GM12878 (cell line): ENCODE data around the gene KIFC3. TPM values are rescaled to one million over a fixed set of nuclear protein-coding genes. Genes with fewer than 3 reads are reported as not detected.

ENCODE experiments used
- ATAC-seq: fragments of 200-7000 bp; cut with Tn5 transposase; 3 replicates; pipeline ENCODE4 v1.9.1; 2020; ENCODE audit warnings: mild to moderate bottlenecking, moderate library complexity
- BruUV-seq: library from RNA; stranded (reverse); fragments of 400-500 nt; replicated peaks from 2 replicates; lab custom pipeline; 2021; lab: Mats Ljungman, UMichigan
- CTCF ChIA-PET: fragments of 300-600 bp; sonication (Branson Sonifier 250); formaldehyde crosslinking; extraction: SDS; loops from one replicate; lab custom pipeline; 2021; ENCODE audit warnings: inconsistent platforms; lab: Yijun Ruan, JAX
- POLR2A ChIA-PET: fragments of 350-600 bp; formaldehyde crosslinking; extraction: SDS; loops from one replicate; lab custom pipeline; 2021; ENCODE audit warnings: inconsistent platforms; lab: Charles Lee
- RAD21 ChIA-PET: fragments of 300-600 bp; sonication (Branson Sonifier 250); formaldehyde crosslinking; loops from one replicate; lab custom pipeline; 2023; ENCODE audit warnings: antibody characterized with exemption; ENCODE audit not compliant: unreplicated experiment; lab: Charles Lee
- SMC1A ChIA-PET: fragments of 300-600 bp; sonication (Branson Sonifier 250); formaldehyde crosslinking; loops from one replicate; lab custom pipeline; 2023; ENCODE audit not compliant: unreplicated experiment, uncharacterized antibody; lab: Charles Lee
- DNase-seq: peaks from one replicate; pipeline ENCODE4 v3.0.0-alpha.2; 2011; ENCODE audit warnings: low read depth, low spot score
- FAIRE-seq: peaks from 3 replicates; lab custom pipeline; 2011; peaks lifted over from hg19 to GRCh38; lab: Jason Lieb, UNC
- H2AFZ ChIP-seq: 2 replicates; pipeline ENCODE4 v1.6.0; 2011; ENCODE audit warnings: low read depth, low read length, control low read depth; ENCODE audit not compliant: control insufficient read depth
- H3K27ac ChIP-seq: 2 replicates; pipeline ENCODE4 v1.5.1; 2011; ENCODE audit warnings: control low read depth; ENCODE audit not compliant: control insufficient read depth, insufficient read depth
- H3K27me3 ChIP-seq, 2 experiments: replicated peaks in 1 of 2; 2 replicates each; pipeline versions ENCODE4 v1.6.0 to v1.6.1; 2011; ENCODE audit warnings: low read length in 1 of 2; ENCODE audit not compliant: control insufficient read depth in 2 of 2, insufficient read depth in 2 of 2
- H3K36me3 ChIP-seq, 2 experiments: 2 replicates each; pipeline ENCODE4 v1.5.1; 2011; ENCODE audit warnings: low read length in 1 of 2; ENCODE audit not compliant: control insufficient read depth in 2 of 2, insufficient read depth in 2 of 2
- H3K4me1 ChIP-seq: 2 replicates; pipeline ENCODE4 v1.6.1; 2011; ENCODE audit warnings: mild to moderate bottlenecking, low read length, moderate library complexity, mixed read lengths; ENCODE audit not compliant: control insufficient read depth, insufficient read depth
- H3K4me2 ChIP-seq: 2 replicates; pipeline ENCODE4 v1.6.0; 2011; ENCODE audit warnings: control low read depth; ENCODE audit not compliant: control insufficient read depth, insufficient read depth
- H3K4me3 ChIP-seq: fragments of 200-600 bp; sonication (generic); 2 replicates; pipeline ENCODE4 v1.5.1; 2016
- H3K79me2 ChIP-seq: 2 replicates; pipeline ENCODE4 v1.6.0; 2011; ENCODE audit warnings: low read length; ENCODE audit not compliant: control insufficient read depth, insufficient read depth
- H3K9ac ChIP-seq: 2 replicates; pipeline ENCODE4 v1.8.0; 2011; ENCODE audit warnings: low read length, control low read depth, mixed read lengths; ENCODE audit not compliant: control insufficient read depth, insufficient read depth
- H3K9me3 ChIP-seq: replicated peaks from 3 replicates; pipeline ENCODE4 v1.5.1; 2011; ENCODE audit warnings: mild to moderate bottlenecking, low read length; ENCODE audit not compliant: control insufficient read depth, insufficient read depth
- H4K20me1 ChIP-seq: 2 replicates; pipeline ENCODE4 v1.6.0; 2011; ENCODE audit not compliant: control insufficient read depth, insufficient read depth
- ATF7 ChIP-seq: fragments of 450-650 bp; IDR thresholded peaks from 2 replicates; pipeline ENCODE4 v1.6.1; 2016; ENCODE audit warnings: low read depth, mild to moderate bottlenecking
- BMI1 ChIP-seq: fragments of 450-650 bp; IDR thresholded peaks from 2 replicates; pipeline ENCODE4 v1.6.1; 2016; ENCODE audit warnings: mild to moderate bottlenecking, moderate library complexity, borderline replicate concordance
- BRCA1 ChIP-seq: IDR thresholded peaks from 2 replicates; pipeline ENCODE4 v1.6.1; 2011; ENCODE audit warnings: low read depth, low read length, improper control_type of control experiment
- CREB1 ChIP-seq: IDR thresholded peaks from 2 replicates; pipeline ENCODE4 v1.6.1; 2012; ENCODE audit warnings: low read depth, mild to moderate bottlenecking, inconsistent platforms
- CTCF ChIP-seq, 3 experiments: IDR thresholded peaks in 2 of 3; conservative IDR thresholded peaks in 1 of 3; 2 replicates each; pipeline ENCODE4 v1.5.1; 2011; ENCODE audit warnings: low read depth in 3 of 3, low read length in 3 of 3, mild to moderate bottlenecking in 3 of 3, control low read depth in 2 of 3, moderate library complexity in 2 of 3, inconsistent platforms in 1 of 3, mixed read lengths in 1 of 3; ENCODE audit not compliant: control insufficient read depth in 2 of 3, insufficient read depth in 1 of 3; ENCODE audit errors: extremely low read depth in 1 of 3
- IKZF1 ChIP-seq: fragments of 450-650 bp; conservative IDR thresholded peaks from 2 replicates; pipeline ENCODE4 v1.6.1; 2017; ENCODE audit warnings: antibody characterized with exemption, mild to moderate bottlenecking
- NFYB ChIP-seq: IDR thresholded peaks from 2 replicates; pipeline ENCODE4 v1.6.1; 2011; ENCODE audit warnings: low read depth, mild to moderate bottlenecking, low read length, improper control_type of control experiment, moderate library complexity; ENCODE audit not compliant: insufficient read depth
- PAX8 ChIP-seq: fragments of 450-650 bp; IDR thresholded peaks from 2 replicates; pipeline ENCODE4 v1.6.1; 2017; ENCODE audit warnings: mild to moderate bottlenecking, moderate library complexity
- RAD21 ChIP-seq: IDR thresholded peaks from 2 replicates; pipeline ENCODE4 v1.6.1; 2011; ENCODE audit warnings: mild to moderate bottlenecking, low read depth, low read length, moderate library complexity; ENCODE audit not compliant: insufficient read depth
- RCOR1 ChIP-seq: conservative IDR thresholded peaks from 2 replicates; pipeline ENCODE4 v1.6.1; 2012; ENCODE audit warnings: low read depth, low read length, improper control_type of control experiment
- TAF1 ChIP-seq: IDR thresholded peaks from 2 replicates; pipeline ENCODE4 v1.6.1; 2011; ENCODE audit warnings: mild to moderate bottlenecking, low read depth, low read length, borderline replicate concordance
- TCF7 ChIP-seq: IDR thresholded peaks from 2 replicates; pipeline ENCODE4 v1.6.1; 2014; ENCODE audit warnings: antibody characterized with exemption, borderline replicate concordance
- WGBS: methylation state at CpG from one replicate; pipeline ENCODE4 v1.1.6; 2016; ENCODE audit warnings: low lambda C conversion rate; ENCODE audit not compliant: insufficient replicate concordance, insufficient coverage; ENCODE audit errors: missing lambda C conversion rate; 5-methylcytosine and 5-hydroxymethylcytosine counted together
- in situ Hi-C: fragments of 300-500 bp; cut with MboI; formaldehyde crosslinking; loops from 9 replicates; pipeline ENCODE4 v1.14.3; 2018; ENCODE audit warnings: mixed read lengths
- intact Hi-C: fragments of 100-400 bp; cut with micrococcal nuclease; formaldehyde crosslinking; loops from one replicate; pipeline ENCODE4 v1.14.2; 2022; ENCODE audit not compliant: unreplicated experiment
- polyA plus RNA-seq, 11 experiments: library from polyadenylated mRNA; depleted of rRNA in 4 of 11; unstranded in 6 of 11; stranded (reverse) in 5 of 11; fragments of >200 nt; fragmentation: Nextera tagmentation in 4 of 11; fragmentation: Illumina TruSeq in 1 of 11; extraction: Ambion mirVana in 4 of 11; extraction: Trizol in 1 of 11; gene quantifications; 1 replicate in 1 of 11; 2 replicates in 10 of 11; pipeline versions ENCODE4 v1.2.1 to v1.2.3, GENCODE V29; 2011 to 2016; ENCODE audit warnings: inconsistent platforms in 2 of 11, missing spikeins in 2 of 11, low read depth in 1 of 11
- total RNA-seq, 4 experiments: library from RNA; depleted of rRNA in 3 of 4; stranded (reverse); fragments of >200 nt in 3 of 4; fragmentation: Illumina TruSeq in 1 of 4; extraction: Trizol in 1 of 4; gene quantifications; 2 replicates each; pipeline versions ENCODE4 v1.2.1 to v1.2.3, GENCODE V29; 2013 to 2021
- TF ChIP-seq, protein P1 (sequence below): fragments of 150-350 bp; IDR thresholded peaks from 2 replicates; pipeline ENCODE4 v1.6.1; 2016; ENCODE audit warnings: low read depth, low read length
- TF ChIP-seq, protein P2 (sequence below): fragments of 450-650 bp; IDR thresholded peaks from 2 replicates; pipeline ENCODE4 v1.6.1; 2017; ENCODE audit warnings: mild to moderate bottlenecking, moderate library complexity

Gene KIFC3
- total and polyA plus RNA-seq, 10 of the 15 experiments (the other 5 are each of a cell fraction or from before 2014, with no cell fraction given) = 0.22 to 1.3 (median 0.26) TPM; not detected in 3

DNA sequence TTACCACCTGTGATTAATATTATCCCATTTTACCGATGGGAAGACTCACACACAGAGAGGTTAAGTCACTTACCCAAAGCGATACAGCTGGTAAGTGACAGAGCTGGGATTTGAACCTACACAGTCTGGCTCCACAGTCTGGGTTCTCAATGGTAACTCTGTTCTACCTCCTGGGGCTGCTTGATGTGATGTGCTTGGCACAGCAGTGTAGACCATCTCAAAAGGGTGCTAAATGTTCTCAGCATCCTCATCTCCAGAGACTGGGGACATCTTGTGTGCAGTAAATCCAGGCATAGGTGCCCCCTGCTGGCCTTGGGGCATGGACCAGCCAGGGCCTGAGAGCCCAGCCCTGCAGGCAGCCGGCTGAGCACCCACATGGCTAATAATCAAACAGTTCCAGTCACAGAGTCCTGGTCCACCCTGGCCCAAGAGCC lies 82.1 kb downstream of the KIFC3 start (continued):
- TF ChIP-seq CTCF (IDR thresholded peaks at IDR 0.05 in 2 of 3, conservative IDR thresholded peaks at IDR 0.05 in 1 of 3; ENCODE audit: control insufficient read depth in 2 of 3, extremely low read depth in 1 of 3, insufficient read depth in 1 of 3, low read depth in 3 of 3, low read length in 3 of 3) (peak; percentile 49 to 68 (median 60)), CREB1 (no peak), RAD21 (peak; percentile 60), RCOR1 (no peak), PAX8 (no peak), BRCA1 (no peak), TCF7 (no peak)
- TF ChIP-seq, all 136 proteins: peak for 4

DNA sequence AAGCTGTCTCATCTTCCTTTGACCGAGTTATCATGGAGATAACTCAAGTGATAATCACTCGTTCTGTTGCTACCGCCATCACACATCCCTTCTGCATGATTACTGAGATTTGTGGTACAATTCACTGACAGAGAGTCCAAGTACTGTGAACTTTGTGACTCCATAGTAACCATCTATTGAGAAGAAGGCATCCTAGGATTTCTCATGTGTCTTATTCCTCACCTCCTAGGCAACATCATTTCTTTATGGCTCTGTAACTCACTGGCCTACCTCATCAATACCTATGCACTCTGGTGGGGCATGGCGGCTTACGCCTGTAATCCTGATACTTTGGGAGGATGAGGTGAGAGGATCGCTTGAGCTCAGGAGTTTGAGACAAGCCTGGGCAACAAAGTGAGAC lies 88.2 kb downstream of the KIFC3 start:
- FAIRE-seq (no peak), DNase-seq (no peak), ATAC-seq (no peak)
- intact Hi-C loops = no loop called here
- ChIA-PET CTCF (no interaction called here), POLR2A (no interaction called here), SMC1A (no interaction called here), RAD21 (no interaction called here)
- H3K9me3 ChIP-seq = no peaks in the 10 kb centered on the region
- H2AFZ ChIP-seq = no peak overlapping the region
- H3K79me2 ChIP-seq = no peaks in the 10 kb centered on the region
- no peak overlapping the region for H3K27ac ChIP-seq
- no peak overlapping the region for H3K4me2 ChIP-seq
- no peaks in the 10 kb centered on the region for H3K36me3 ChIP-seq
- no peak overlapping the region for H3K9ac ChIP-seq
- in situ Hi-C loops = no loop called here
- H4K20me1 ChIP-seq = no peaks in the 10 kb centered on the region
- no TSS peak for BruUV-seq
- H3K4me3 ChIP-seq = no peak overlapping the region
- 67% methylated on average over 6 of the region's 6 CpGs for WGBS
- no peaks in the 10 kb centered on the region for H3K4me1 ChIP-seq
- peaks cover 0 to 2% of the 10 kb centered on the region in 2 experiments; a peak in 2 of 4 replicates for H3K27me3 ChIP-seq
- TF ChIP-seq ATF7 (no peak), NFYB (no peak), IKZF1 (no peak), TAF1 (no peak), BMI1 (no peak)
- TF ChIP-seq, protein P1, sequence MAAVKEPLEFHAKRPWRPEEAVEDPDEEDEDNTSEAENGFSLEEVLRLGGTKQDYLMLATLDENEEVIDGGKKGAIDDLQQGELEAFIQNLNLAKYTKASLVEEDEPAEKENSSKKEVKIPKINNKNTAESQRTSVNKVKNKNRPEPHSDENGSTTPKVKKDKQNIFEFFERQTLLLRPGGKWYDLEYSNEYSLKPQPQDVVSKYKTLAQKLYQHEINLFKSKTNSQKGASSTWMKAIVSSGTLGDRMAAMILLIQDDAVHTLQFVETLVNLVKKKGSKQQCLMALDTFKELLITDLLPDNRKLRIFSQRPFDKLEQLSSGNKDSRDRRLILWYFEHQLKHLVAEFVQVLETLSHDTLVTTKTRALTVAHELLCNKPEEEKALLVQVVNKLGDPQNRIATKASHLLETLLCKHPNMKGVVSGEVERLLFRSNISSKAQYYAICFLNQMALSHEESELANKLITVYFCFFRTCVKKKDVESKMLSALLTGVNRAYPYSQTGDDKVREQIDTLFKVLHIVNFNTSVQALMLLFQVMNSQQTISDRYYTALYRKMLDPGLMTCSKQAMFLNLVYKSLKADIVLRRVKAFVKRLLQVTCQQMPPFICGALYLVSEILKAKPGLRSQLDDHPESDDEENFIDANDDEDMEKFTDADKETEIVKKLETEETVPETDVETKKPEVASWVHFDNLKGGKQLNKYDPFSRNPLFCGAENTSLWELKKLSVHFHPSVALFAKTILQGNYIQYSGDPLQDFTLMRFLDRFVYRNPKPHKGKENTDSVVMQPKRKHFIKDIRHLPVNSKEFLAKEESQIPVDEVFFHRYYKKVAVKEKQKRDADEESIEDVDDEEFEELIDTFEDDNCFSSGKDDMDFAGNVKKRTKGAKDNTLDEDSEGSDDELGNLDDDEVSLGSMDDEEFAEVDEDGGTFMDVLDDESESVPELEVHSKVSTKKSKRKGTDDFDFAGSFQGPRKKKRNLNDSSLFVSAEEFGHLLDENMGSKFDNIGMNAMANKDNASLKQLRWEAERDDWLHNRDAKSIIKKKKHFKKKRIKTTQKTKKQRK = no peak
- TF ChIP-seq, protein P2, sequence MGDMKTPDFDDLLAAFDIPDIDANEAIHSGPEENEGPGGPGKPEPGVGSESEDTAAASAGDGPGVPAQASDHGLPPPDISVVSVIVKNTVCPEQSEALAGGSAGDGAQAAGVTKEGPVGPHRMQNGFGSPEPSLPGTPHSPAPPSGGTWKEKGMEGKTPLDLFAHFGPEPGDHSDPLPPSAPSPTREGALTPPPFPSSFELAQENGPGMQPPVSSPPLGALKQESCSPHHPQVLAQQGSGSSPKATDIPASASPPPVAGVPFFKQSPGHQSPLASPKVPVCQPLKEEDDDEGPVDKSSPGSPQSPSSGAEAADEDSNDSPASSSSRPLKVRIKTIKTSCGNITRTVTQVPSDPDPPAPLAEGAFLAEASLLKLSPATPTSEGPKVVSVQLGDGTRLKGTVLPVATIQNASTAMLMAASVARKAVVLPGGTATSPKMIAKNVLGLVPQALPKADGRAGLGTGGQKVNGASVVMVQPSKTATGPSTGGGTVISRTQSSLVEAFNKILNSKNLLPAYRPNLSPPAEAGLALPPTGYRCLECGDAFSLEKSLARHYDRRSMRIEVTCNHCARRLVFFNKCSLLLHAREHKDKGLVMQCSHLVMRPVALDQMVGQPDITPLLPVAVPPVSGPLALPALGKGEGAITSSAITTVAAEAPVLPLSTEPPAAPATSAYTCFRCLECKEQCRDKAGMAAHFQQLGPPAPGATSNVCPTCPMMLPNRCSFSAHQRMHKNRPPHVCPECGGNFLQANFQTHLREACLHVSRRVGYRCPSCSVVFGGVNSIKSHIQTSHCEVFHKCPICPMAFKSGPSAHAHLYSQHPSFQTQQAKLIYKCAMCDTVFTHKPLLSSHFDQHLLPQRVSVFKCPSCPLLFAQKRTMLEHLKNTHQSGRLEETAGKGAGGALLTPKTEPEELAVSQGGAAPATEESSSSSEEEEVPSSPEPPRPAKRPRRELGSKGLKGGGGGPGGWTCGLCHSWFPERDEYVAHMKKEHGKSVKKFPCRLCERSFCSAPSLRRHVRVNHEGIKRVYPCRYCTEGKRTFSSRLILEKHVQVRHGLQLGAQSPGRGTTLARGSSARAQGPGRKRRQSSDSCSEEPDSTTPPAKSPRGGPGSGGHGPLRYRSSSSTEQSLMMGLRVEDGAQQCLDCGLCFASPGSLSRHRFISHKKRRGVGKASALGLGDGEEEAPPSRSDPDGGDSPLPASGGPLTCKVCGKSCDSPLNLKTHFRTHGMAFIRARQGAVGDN = no peak
